HG03575 (cell line): ENCODE results near the gene LRCOL1.

Source experiments
- ATAC-seq: cut with Tn5 transposase; IDR thresholded peaks from one replicate; pipeline ENCODE4 v1.9.1; 2021; ENCODE audit not compliant: unreplicated experiment, insufficient number of reproducible peaks, low FRiP score; ENCODE audit errors: extremely low read depth

The LRCOL1 gene

DNA sequence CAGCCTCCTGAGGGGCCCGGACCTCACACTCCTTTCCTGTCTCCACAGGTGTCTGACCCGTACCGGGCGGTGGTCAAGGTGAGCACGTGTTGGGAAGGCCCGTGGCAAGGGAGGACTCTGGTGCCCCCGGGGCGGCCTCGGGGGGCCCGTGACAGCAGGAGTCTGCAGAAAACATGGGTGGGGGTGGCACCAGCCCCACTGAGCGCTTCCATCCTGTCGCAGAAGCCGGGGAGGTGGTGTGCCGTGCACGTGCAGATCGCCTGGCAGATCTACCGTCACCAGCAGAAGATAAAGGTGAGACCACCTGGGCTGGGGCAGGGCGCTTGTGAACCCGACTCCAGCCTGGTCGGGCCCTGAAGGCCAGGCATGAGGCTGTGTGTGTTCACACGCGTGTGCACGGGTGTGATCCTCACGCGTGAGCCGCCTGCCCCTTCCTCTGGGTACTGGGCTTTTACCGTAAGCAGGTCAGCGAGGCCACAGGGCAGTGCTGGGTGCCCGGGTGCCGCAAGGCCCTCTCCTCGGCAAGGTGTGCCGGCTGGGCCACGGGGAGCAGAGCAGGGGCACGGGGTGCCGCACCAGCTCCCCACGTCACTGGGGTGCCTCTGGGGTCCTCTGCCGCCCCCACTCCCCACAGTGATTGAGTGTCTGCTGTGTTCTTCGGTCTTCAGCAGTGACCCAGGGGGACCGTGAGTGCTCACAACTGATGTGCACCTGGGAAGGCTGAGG, 35.9 kb downstream of the LRCOL1 start:
- no peak for ATAC-seq

GRCh38 chr12:132572801-132573760, 37.3 kb downstream of the LRCOL1 start:
- no peak for ATAC-seq

- ATAC-seq = no peak
These were observed 38.3 kb downstream of the LRCOL1 start for GRCh38 chr12:132572106-132572505.

DNA sequence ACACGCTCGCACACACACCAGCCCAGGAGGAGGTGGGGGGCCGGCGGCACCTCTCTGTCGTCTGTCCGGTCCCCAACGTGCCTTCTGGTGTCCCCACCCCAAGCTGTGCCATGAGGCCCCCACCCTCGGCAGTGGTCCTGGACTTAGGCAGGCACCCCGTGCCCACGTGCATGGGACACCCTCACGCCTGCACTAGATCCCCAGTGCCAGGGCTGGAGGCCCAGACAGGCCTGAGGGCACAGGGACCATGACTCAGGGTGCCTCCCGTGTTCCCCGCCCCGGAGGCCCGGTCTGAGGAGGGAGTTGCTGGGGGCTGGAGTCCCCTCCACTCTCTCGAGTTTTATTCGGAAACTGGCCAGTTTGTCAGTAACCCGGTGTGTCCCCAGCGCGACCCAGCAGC, 38.8 kb downstream of the LRCOL1 start:
- no peak for ATAC-seq

GRCh38 chr12:132571051-132571450, 39.3 kb downstream of the LRCOL1 start:
- ATAC-seq = no peak

DNA sequence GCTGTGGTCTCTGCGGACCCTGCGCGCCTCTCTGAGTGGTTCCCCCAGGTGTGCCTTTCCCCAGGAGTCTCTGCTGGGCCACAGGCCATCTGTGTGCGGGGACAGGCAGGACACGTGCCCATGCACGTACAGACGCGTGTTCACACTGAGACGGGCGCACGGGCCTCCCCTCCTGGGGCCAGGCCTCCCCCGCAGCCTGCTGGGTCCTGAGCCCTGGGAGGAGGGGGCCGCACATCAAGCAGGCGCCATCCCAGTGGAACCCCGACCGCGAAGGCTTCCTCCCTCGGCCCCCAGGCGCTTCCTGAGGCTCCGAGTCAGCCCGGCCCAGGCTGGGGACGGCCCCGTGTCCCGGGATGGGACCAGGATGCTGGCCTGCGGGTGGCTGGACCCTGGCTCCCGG, 39.7 kb downstream of the LRCOL1 start:
- ATAC-seq = no peak

GRCh38 chr12:132569856-132570480, 40.4 kb downstream of the LRCOL1 start:
- no peak for ATAC-seq

DNA sequence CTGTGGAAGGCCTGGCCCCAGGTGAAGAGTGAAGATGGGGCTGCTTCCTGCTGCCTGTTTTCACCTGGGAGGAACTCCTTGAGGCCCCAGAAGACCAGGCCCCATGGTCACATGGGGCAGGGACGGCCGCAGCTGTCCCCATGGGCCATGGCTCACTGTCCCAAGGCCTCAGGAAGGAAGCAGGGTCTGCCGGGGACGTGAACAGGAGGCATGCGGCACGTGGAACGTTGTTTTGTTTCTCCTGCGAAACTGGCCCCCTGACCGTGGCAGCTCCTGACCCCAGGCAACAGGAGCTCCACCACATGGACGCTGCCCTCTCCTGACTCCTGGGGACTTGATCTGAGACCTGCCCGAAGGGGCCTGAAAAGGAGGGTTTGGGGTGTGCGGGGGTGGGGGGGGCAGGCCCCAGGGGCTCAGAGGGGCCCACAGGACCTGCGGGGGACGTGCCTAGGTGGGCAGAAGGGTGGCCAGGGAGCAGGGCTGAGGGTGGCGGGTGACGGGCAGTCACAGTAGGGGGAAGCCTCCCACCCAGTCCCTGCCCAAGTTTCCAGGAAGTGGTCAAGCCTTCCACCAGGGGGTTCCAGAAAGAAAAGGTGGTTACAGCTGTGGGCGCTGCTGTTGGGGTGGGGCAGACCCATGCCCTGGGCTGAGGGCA, 41.4 kb downstream of the LRCOL1 start:
- ATAC-seq = no peak

DNA sequence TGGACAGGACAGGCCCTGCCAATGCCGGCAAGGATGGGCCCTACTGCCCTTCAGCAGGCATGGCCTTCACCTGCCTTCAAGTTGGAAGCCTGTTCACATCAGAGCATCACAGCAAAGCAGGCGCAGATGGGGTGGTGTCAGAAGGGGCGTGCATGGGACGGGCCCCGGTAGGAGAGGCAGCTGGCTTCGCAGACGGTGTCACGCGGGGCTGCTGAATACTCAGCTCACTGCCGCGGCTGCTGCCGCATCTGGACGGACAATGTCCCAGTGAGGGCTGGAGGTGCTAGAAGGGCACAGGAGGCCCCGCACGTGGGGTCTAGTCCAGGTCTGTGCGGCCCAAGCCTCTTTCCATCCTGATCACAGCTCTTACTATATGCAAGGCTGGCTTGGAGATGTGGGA, 42.1 kb downstream of the LRCOL1 start:
- ATAC-seq = no peak

GRCh38 chr12:132566516-132567131, 43.8 kb downstream of the LRCOL1 start:
- no peak for ATAC-seq

DNA sequence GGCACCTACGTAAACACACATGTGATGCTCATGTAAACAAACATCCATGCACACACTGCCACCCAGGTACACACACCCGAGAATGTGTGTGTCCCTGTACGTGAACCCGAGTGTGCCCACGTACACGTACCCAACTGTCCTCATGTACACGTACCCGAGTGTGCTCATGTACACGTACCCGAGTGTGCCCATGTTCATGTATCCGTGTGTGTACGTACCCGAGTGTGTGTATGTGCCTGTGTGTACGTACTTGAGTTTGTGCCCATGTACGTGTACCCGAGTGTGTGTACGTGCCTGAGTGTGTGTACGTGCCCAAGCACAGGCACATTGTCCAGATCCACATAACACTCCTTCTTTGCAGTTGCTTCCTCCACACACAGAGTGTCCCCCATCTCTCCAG, 45.0 kb downstream of the LRCOL1 start:
- ATAC-seq = no peak

- ATAC-seq = no peak
These were observed 46.5 kb downstream of the LRCOL1 start for GRCh38 chr12:132563911-132564310.

- ATAC-seq = no peak
These were observed 47.8 kb downstream of the LRCOL1 start for GRCh38 chr12:132562489-132563021.

DNA sequence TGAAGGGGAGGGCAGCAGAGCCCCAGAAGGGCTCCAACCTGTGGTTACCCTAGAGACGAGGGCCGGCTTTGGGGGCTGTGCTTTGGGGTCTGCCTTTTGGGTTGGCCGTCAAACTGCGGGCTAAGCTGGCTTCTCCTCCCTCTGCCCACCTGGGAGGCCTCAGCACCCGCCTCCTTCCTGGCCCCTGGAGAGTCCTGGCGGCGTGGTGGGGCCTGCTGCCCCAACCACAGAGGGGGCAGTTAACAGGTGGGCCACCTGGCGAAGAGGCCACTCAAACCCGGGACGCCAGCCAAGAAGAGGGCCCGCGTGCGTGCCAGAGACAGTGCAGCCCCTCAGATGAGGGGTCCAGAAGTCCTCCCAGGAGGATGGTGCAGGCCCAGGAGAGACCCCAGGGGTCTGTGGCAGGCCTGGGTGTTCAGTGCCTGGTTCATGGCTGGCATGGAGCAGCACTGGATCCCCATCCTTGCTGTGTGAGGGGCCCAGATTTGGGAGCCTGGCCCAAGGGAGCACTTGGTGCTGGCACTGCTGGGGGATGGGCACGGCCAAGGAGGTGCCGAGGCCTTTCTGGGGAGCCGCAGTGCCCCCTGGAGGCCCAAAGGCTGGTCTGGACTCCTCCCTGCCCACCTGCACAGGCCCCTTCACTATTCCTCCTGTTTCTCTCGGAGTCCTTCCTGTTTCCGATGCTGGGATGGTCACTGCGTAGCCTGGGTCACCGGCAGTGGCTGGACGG, 48.8 kb downstream of the LRCOL1 start:
- no peak for ATAC-seq

DNA sequence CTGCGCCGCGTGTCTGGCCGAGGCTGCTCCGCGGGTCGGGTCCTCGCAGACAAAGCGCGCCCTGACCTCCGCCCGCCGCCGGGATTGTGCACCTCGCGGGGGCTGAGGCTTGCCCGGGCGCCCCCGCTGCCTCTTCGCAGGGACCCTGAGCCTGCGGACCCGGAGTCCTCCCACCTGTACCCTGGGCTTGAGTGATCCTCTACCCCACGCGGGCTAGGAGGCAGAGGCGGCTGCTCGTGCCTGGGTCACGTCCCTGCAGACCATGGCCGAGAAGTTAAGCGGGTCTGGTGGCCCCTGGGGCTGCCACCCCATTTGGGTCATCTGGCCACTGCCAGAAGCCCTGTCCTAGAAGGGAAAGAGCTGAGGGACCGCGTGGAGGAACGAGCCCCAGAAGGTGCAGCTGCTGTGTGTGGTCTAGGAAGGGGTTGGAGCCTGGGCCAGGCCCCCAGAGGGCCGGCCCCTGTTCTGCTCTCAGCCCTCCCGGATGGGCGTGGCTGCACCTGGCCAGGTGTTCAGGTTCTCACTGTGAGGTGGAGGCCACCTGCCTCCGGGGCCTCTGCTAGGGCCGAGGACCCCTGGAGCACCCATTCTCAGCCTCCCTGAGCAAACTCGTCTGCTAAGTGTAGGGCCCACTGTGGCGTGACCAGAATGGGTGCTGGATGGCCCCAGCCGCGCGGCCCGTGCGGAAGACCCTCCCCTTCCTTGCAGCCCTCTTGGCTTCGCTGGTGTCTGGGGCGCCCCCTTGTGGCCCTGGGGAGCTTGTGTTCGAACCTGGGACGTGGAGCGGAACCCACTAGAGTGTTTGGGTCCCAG, 49.6 kb downstream of the LRCOL1 start:
- no peak for ATAC-seq

DNA sequence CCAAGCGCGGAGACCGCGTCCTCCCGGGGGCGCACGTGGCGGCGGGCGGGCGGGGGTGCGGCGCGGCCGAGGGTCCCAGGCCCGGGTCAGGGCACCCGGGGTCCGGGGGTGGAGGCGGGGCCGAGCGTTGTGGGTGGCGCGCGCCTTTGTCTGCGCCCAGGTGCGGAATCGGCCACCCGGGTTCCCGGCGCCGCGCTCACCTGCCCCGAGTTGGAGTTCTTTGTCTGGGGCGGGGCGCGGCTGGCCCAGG, 50.1 kb downstream of the LRCOL1 start:
- ATAC-seq = no peak

DNA sequence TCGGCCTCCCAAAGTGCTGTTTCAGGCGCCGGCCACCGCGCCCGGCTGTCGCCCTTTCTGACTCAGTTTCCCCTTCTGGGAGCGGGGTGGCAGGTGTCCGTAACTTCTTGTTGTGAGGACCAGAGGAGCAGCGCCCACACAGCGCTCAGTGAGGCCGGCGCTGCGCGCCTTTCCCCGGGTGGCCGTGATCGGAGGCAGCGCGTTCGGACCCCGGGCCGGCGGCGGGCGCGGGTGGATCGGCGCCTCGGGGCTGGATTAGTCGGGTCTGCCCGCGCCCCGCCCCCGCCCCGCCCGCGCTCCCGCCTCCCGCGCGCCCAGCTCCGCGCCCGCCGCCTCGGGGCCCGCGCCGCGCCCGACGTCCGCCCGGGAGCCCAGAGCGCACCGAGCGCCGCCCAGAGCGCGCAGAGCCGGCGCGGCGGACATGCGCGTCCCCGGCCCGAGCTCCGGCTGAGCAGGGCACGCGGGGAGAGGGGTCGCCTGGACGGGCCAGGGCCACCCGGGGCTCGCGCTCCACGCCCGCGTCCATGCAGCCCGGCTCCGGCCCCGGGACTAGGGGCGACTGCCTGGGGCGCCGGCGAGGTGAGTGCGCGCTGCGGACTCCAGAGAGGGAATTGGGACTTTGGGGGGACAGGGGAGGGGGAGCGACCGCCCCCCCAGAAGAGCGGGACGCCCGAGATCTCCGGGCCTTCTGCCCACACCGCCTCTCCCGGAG, 50.6 kb downstream of the LRCOL1 start:
- no peak for ATAC-seq
